HS-27A (cell line): Measurements from ENCODE around the gene TEKT2.

Experiments
- DNase-seq: peaks from one replicate; pipeline ENCODE4 v3.0.0-alpha.2; 2012; ENCODE audit warnings: low read depth, missing footprints

The TEKT2 gene

DNA sequence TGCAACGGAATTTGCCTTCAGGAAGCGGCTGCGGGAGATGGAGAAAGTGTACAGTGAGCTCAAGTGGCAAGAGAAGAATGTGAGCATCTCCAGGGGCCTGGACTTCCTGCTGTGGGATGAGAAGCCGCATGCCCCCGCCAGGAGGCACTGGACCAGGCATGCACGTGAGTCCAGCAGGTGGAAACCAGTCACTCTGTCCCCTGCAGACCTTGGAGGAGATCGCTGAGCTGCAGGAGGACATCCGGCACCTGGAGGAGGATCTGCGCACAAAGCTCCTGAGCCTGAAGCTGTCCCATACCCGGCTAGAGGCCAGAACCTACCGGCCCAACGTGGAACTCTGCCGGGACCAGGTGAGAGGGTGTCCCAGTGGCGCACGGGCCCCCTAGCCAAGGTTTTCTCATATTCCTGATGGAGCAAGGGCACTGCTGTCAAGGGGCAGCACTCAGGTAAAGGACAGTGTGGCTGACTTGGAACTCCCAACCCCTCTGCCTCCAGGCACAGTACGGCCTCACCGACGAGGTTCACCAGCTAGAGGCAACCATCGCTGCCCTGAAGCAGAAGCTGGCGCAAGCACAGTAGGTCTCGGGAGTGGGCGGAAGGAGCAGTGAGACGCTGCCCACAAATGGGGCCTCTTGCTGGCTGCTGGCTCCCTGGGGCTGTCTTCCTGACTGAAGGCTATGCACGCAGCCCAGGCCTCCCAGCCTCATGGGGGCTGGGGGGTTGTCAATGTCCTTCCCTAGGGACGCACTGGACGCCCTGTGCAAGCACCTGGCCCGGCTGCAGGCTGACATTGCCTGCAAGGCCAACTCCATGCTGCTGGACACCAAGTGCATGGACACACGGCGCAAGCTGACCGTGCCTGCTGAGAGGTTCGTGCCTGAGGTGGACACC, 3.6 kb downstream of the TEKT2 start:
- DNase-seq, result no peak

DNA sequence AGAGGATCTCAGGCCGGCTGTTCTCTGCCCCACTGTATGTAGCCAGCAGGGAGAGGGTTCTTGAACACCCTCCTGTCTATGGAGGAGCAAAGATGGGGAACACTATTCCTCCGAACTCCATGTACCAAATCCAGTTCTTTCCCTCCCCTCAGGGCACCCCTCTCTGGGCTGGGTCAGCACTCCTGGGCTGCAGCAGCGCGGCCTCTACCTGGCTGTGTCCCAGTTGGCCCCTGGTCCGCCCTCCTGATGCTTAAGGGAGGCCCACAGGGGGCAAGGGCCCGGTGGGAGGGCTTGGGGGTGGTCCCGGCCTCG, 4.3 kb downstream of the TEKT2 start:
- no peak for DNase-seq

GRCh38 chr1:36088577-36089392, 4.9 kb downstream of the TEKT2 start, which contains the start of gene ADPRS:
Gene ADPRS (plus strand): TSS chr1:36088892. CDS start chr1:36088905, 13 bp downstream.
- DNase-seq, result peak; percentile 72

DNA sequence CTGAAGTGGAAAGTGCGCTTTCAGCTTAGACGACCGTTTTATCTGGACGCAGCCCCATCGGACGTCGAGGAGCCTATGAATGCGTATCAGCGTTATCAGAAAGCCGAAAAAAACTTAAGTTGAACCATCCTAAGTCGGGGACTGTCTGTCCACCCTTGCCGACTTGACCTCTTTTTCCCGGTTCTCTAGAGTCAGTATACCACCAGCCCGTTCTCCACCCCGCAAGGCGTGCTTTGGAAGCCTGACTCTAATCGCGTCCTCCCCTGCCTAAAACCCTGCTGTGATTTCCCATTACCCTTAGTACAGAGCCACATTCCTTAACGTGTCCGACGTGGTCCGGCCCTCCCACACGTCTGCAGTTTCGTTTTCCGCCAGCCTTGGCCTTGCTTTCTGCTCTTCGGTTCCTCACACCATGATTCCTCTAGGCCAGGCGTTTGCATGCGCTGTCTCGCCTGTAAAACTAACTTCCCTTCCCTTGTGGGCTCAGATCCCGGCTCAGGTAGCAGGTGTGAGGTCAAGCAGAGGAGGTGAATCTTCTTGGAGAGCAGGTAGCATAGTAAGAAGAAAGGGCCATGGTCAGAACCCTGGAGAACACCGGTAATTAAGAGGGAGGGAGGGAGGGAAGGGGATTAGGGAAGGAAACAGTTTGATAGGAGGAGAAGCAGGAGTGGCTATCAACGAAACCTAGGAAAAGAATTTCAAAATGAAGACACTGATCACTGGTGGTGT, 5.7 kb downstream of the TEKT2 start:
- DNase-seq, result no peak

GRCh38 chr1:36091141-36091540, 7.2 kb downstream of the TEKT2 start:
- DNase-seq, result no peak

DNA sequence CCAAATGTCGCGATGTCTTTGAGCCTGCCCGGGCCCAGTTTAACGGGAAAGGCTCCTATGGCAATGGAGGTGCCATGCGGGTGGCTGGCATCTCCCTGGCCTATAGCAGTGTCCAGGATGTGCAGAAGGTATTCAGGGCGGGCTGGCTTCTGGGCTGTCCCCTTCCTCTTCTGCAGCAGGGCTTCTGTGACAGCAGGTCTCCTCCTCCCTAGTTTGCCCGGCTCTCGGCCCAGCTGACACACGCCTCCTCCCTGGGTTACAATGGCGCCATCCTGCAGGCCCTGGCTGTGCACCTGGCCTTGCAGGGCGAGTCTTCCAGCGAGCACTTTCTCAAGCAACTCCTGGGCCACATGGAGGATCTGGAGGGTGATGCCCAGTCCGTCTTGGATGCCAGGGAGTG, 7.8 kb downstream of the TEKT2 start:
- DNase-seq, result no peak

DNA sequence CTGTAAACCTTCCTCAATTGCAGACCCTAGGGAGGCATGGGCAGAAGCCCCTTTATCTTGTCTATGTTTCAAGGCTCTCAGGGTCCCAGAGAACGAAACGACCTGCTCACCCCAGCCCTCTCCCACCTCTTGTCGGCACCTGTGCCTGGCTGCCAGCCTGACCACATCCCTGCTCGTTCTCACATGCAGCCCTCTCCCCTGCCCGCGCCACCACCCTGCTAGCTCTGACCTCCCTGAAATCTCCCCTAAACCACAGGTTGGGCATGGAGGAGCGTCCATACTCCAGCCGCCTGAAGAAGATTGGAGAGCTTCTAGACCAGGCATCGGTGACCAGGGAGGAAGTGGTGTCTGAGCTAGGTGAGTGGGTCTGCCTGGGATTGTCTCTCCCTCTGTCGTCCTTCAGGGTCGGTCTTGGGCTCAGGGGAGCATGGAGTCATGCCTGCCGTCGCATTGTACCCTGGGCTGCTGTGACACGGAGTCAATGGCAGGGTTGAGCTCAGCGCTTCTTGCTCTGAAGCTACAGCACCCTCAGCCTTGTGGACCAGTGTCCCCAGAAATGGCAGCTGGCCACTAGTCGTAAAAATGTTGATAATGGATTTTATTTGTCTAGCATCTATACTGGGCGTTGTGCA, 8.4 kb downstream of the TEKT2 start:
- DNase-seq, result no peak

DNA sequence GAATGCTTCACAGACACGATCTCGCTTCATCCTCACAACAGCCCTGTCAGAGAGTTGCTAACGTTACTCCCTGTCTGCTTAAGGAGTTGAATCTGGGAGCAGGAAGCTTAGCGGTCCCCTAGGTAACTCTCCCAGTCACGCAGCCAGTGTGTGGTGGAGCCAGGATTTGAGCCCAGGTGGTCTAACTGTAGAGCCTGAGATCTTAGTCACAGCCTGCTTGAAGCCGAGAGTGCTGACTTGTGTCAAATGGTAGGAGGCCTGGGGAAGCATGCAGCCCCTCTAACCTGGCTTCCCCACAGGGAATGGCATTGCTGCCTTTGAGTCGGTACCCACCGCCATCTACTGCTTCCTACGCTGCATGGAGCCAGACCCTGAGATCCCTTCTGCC, 8.9 kb downstream of the TEKT2 start:
- no peak for DNase-seq

- DNase-seq, result no peak
Observed at GRCh38 chr1:36093226-36093625, 9.3 kb downstream of the TEKT2 start.

DNA sequence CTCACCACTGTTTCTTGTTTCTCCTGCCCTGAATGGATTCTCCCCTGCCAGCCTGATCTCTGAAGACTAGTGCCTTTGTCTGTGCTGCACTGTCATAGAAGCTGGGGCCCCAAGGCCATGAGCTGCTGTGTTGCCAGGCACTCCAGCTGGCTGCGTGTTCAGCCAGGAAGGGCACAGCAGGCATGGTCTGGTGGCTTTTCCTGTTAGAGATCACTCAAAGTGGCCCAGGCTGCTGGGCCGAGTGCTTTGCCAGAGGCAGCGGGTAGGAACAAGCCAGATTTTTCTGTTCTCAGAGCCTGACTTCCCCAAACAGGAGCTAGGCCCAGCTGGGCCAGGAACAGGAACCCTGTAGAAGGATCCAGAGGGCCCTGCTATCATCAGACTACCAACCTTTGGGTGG, 10.0 kb downstream of the TEKT2 start:
- DNase-seq, result no peak

GRCh38 chr1:36094621-36095061, 10.7 kb downstream of the TEKT2 start:
- DNase-seq, result no peak

DNA sequence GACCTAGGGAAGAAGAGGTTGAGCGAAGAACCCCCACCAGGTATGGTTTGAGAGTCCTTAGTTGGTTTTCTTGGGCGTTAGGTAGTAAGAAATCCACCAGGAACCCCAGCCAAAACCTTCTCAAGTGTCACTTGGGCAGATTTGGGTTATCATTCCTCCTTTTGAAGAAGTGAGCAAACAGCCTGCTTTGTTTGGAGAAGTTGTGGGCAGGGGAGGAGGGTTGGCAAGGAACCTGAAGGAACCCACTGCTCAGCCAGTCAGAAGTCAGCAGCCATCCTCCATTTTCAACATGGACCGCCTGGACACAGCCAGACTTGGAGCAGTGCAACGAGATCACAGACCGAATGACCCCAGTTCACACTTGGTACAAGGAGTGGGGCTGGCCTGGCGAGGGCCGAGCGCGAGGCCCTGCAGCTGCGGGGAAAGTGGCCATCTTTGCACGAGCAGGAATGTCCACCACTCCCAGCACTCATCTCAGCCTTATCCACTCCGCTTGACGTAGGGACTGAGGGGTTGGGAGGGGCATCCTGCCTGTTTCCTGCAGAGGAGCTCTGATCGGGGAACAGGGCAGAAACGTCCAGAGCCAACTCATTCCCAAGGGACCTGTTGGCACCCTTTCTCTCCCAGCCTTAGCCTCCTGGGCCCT, 12.0 kb downstream of the TEKT2 start:
- no peak for DNase-seq

GRCh38 chr1:36096500-36097432, 12.9 kb downstream of the TEKT2 start:
- no peak for DNase-seq

DNA sequence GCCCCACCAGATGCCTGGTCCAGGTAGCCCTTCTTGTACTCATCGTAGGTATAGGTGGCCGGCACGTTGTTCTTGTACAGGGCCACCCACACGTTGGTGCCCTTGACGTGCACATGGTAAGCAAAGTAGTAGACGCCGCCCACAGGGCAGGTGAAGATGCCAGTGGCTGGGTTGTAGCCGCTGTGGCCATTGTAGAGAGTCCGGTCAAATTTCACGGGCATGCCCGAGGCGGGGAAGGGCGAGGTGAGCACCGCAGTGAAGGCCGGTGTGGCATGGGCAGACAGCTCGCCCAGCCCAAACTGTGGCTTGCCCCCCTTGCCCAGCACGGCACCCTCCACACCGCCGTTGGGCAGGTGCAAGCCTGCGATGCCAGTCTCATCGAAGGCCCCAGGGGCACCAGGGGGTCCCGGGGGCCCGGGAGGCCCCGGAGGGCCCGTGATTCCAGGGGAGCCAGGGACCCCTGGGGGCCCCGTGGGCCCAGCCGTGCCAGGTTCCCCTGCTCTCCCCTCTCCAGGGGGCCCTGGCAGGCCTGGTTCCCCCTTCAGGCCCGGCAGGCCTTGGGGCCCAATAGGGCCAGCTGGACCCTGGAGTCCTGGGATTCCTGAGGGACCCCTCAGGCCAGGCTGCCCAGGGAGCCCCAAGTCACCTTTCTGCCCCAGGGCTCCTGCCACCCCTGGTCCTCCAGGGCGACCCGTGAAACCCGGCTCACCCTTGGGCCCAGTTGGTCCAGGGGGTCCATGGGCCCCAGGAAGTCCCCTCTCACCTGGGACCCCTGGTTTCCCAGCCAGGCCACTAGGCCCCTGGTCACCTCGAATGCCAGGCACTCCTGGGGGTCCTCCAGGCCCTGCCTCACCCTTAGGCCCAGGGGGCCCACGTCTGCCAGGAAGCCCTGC, 14.0 kb downstream of the TEKT2 start:
- no peak for DNase-seq

DNA sequence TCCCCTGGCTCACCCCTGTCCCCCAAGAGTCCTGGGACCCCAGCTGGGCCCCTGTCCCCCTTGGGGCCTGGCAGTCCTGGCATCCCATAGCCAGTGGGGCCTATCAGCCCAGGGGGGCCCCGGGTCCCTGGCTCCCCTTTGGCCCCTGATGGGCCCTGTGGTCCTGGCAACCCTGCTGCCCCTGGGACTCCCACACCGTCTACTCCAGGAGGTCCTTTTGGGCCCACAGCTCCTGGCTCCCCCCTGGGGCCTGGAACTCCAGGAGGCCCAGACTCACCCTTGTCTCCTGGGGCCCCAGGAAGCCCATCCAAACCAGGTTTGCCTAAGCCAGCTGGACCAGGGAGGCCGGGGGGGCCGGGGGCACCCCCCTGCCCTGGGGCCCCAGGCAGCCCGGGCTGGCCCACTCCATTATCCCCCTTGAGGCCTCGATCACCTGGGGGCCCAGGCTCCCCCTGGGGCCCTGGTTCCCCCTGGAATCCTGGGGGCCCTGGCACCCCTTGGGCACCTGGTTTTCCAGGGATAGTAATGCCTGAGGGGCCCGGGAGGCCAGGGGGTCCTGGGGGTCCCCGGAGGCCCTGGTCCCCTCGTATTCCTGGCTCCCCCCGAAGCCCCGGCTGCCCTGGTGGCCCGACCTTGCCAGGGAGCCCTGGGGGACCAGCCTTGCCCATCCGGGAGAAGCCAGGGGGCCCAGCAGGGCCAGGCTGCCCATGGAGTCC, 14.9 kb downstream of the TEKT2 start:
- no peak for DNase-seq

- DNase-seq, result peak; percentile 57
Observed at GRCh38 chr1:36099681-36100341, 15.9 kb downstream of the TEKT2 start.

DNA sequence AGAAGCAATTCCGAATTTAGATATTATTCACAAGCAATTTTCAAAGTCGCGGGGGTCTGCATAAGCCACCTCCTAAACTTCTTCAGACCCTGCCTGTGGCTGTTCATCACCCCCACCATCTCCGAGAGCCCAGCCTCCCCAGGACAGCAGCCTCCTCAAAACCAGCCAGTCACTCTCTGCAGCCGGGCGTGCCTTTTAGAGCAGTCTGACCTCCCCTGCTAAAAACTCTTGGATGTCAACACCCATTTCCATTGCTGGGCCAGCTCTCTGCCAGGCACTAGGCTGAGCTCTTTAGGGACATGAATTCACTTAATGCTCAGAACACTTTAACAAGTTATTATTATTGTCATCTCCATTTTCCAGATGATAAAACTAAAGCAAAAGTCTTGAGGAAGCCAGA, 16.5 kb downstream of the TEKT2 start:
- DNase-seq, result no peak

DNA sequence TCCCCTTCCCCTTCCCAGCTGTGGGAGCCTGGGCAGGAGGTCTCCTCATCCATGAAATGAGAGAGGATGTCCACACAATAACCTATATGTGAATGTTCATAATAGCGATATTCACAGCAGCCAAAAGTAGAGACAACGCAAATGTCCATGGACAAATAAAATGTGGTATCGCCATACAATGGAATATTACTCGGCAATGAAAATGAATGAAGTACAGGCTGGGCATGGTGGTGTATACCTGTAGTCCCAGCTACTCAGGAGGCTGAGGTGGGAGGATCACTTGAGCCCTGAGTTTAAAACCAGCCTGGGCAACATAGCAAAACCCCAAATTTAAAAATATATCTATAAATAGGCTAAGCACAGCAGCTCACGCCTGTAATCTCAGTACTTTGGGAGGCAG, 17.7 kb downstream of the TEKT2 start:
- no peak for DNase-seq
